ENCODE results near the gene ESRRA. TPM values are rescaled to one million over a fixed set of nuclear protein-coding genes. Genes with fewer than 3 reads are reported as not detected.

ESRRA gene
- total RNA-seq, 1 experiment from 2014 or later: 66.9 TPM

DNA sequence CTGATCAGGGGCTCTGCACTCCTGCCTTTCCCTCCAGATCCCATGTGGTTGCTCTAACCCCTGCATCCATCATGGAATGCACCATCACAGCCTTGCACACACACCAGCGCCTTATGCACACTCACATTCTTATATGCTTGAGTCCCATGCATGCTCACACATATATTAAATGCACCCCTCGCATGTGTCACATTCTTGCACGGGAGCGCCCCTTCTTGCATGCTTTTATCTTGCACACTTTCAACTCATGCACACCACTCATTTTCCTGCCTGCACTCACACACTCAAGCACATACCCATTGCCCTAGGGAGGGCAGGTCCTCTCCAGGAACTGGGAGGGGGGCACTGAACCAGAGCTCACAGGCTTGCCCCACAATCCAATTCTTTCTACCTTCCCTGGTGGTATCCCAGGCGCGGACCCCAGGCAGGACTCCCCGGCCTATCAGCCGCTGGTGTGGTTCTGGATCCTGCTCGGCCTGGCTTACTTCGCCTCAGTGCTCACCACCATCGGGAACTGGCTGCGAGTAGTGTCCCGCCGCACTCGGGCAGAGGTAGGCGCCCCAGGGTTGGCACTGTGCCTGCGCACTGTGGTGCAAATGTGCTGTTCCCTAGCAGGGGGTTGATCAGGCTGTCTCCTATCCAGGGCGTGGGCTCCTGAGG lies 7.5 kb upstream of the ESRRA start:
- peaks cover 5% of the 10 kb centered on the region for H3K36me3 Mint-ChIP-seq (ENCODE audit: insufficient read depth, unreplicated experiment)
- H3K27me3 Mint-ChIP-seq (ENCODE audit: insufficient read depth, unreplicated experiment): peaks cover 10% of the 10 kb centered on the region
- CTCF ChIA-PET: no interaction called here
- Histone ChIP-seq H3K9me3 (no peaks in the 10 kb centered on the region), H3K36me3 (ENCODE audit: control insufficient read depth, insufficient read depth, low read length) (no peaks in the 10 kb centered on the region), H3K27me3 (replicated peaks; ENCODE audit: control insufficient read depth, insufficient read depth, low read length) (peaks cover 4% of the 10 kb centered on the region), H3K4me3 (ENCODE audit: low read depth, low read length) (no peak overlapping the region), H3K4me1 (peaks cover 5% of the 10 kb centered on the region; the same call in 1 of the 2 replicates)
- no TSS peak for BruUV-seq (replicated peaks)
- H3K4me1 Mint-ChIP-seq (ENCODE audit: low read depth, unreplicated experiment): no peaks in the 10 kb centered on the region
- POLR2A ChIA-PET: no interaction called here
- H3K4me3 Mint-ChIP-seq (ENCODE audit: unreplicated experiment): no peak overlapping the region
- intact Hi-C loops (cut with micrococcal nuclease; ENCODE audit: unreplicated experiment): no loop called here
- TF ChIP-seq, protein P1, sequence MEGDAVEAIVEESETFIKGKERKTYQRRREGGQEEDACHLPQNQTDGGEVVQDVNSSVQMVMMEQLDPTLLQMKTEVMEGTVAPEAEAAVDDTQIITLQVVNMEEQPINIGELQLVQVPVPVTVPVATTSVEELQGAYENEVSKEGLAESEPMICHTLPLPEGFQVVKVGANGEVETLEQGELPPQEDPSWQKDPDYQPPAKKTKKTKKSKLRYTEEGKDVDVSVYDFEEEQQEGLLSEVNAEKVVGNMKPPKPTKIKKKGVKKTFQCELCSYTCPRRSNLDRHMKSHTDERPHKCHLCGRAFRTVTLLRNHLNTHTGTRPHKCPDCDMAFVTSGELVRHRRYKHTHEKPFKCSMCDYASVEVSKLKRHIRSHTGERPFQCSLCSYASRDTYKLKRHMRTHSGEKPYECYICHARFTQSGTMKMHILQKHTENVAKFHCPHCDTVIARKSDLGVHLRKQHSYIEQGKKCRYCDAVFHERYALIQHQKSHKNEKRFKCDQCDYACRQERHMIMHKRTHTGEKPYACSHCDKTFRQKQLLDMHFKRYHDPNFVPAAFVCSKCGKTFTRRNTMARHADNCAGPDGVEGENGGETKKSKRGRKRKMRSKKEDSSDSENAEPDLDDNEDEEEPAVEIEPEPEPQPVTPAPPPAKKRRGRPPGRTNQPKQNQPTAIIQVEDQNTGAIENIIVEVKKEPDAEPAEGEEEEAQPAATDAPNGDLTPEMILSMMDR (IDR thresholded peaks at IDR 0.05; ENCODE audit: insufficient read depth in 1 of 2, low read depth in 1 of 2, low read length in 1 of 2, severe bottlenecking in 1 of 2, unreplicated experiment in 1 of 2): no peak
- no peak for DNase-seq
- H3K9me3 Mint-ChIP-seq (ENCODE audit: unreplicated experiment): no peaks in the 10 kb centered on the region
- no peak overlapping the region for H3K27ac Mint-ChIP-seq (ENCODE audit: unreplicated experiment)

- ChIA-PET POLR2A (interaction anchor here (0.6 kb wide), 1 partner anchor 83 kb away, joined by 4 read pairs; no protein-coding TSS in a partner anchor), CTCF (no interaction called here)
- peaks cover 2% of the 10 kb centered on the region for H3K27me3 ChIP-seq (replicated peaks; ENCODE audit: control insufficient read depth, insufficient read depth, low read length)
- Mint-ChIP-seq H3K27me3 (ENCODE audit: insufficient read depth, unreplicated experiment) (peaks cover 10% of the 10 kb centered on the region), H3K4me1 (ENCODE audit: low read depth, unreplicated experiment) (peaks cover 6% of the 10 kb centered on the region), H3K27ac (ENCODE audit: unreplicated experiment) (no peak overlapping the region), H3K36me3 (ENCODE audit: insufficient read depth, unreplicated experiment) (peaks cover 5% of the 10 kb centered on the region), H3K9me3 (ENCODE audit: unreplicated experiment) (no peaks in the 10 kb centered on the region), H3K4me3 (ENCODE audit: unreplicated experiment) (peak overlapping the region; percentile 81)
- H3K9me3 ChIP-seq: no peaks in the 10 kb centered on the region
- TF ChIP-seq, protein P1 (IDR thresholded peaks at IDR 0.05; ENCODE audit: insufficient read depth in 1 of 2, low read depth in 1 of 2, low read length in 1 of 2, severe bottlenecking in 1 of 2, unreplicated experiment in 1 of 2): no peak
- peak overlapping the region; percentile 86; the same call in 1 of the 2 replicates for H3K4me3 ChIP-seq (ENCODE audit: low read depth, low read length)
- BruUV-seq (replicated peaks): no TSS peak
- no peaks in the 10 kb centered on the region for H3K36me3 ChIP-seq (ENCODE audit: control insufficient read depth, insufficient read depth, low read length)
- H3K4me1 ChIP-seq: peaks cover 10% of the 10 kb centered on the region
- intact Hi-C loops (cut with micrococcal nuclease; ENCODE audit: unreplicated experiment): no loop called here
- no peak for DNase-seq
Observed at GRCh38 chr11:64298966-64299846, 6.1 kb upstream of the ESRRA start.

- Histone ChIP-seq H3K36me3 (ENCODE audit: control insufficient read depth, insufficient read depth, low read length) (no peaks in the 10 kb centered on the region), H3K9me3 (no peaks in the 10 kb centered on the region), H3K4me1 (peaks cover 10% of the 10 kb centered on the region), H3K27me3 (replicated peaks; ENCODE audit: control insufficient read depth, insufficient read depth, low read length) (peaks cover 2% of the 10 kb centered on the region), H3K4me3 (ENCODE audit: low read depth, low read length) (peak within 1 kb of the TSS; percentile 86)
- ChIA-PET POLR2A (interaction anchor here (0.8 to 1.5 kb wide), 3 partner anchors 18 to 59 kb away, joined by 3 to 6 read pairs (median 5); partner anchors contain the start of genes FKBP2, PRDX5 and TRMT112), CTCF (interaction anchor here (0.6 to 5.8 kb wide), 16 partner anchors 10 to 777 kb away, joined by 3 to 61 read pairs (median 4); partner anchors contain the start of genes BAD, FKBP2, PPP1R14B and PRDX5)
- no peak for DNase-seq
- BruUV-seq (replicated peaks): no TSS peak
- peaks cover 13% of the 10 kb centered on the region for H3K36me3 Mint-ChIP-seq (ENCODE audit: insufficient read depth, unreplicated experiment)
- peaks cover 8% of the 10 kb centered on the region for H3K27me3 Mint-ChIP-seq (ENCODE audit: insufficient read depth, unreplicated experiment)
- TF ChIP-seq, protein P1 (IDR thresholded peaks at IDR 0.05; ENCODE audit: insufficient read depth in 1 of 2, low read depth in 1 of 2, low read length in 1 of 2, severe bottlenecking in 1 of 2, unreplicated experiment in 1 of 2): no peak
- intact Hi-C loops (cut with micrococcal nuclease; ENCODE audit: unreplicated experiment): no loop called here
- peak within 1 kb of the TSS; percentile 76 for H3K27ac Mint-ChIP-seq (ENCODE audit: unreplicated experiment)
- peaks cover 9% of the 10 kb centered on the region for H3K4me1 Mint-ChIP-seq (ENCODE audit: low read depth, unreplicated experiment)
- no peaks in the 10 kb centered on the region for H3K9me3 Mint-ChIP-seq (ENCODE audit: unreplicated experiment)
- H3K4me3 Mint-ChIP-seq (ENCODE audit: unreplicated experiment): peak within 1 kb of the TSS; percentile 81
Observed at GRCh38 chr11:64299847-64300648, 5.3 kb upstream of the ESRRA start, which contains the start of gene CATSPERZ. Gene CATSPERZ (plus strand): TSS chr11:64300358. CDS start chr11:64300411, 53 bp downstream.
